CD14-positive monocyte (primary cell): Measurements from ENCODE around the gene ZNF408. TPM values are rescaled to one million over a fixed set of nuclear protein-coding genes. Genes with fewer than 3 reads are reported as not detected.
"Not testable (repeated sequence)": the region's sequence is repeated elsewhere in the genome, so short reads cannot be mapped to it uniquely, and the experiment has no call there.

Source experiments
- DNase-seq, 3 donors: peaks; one replicate each; pipeline ENCODE4 v3.0.0-alpha.2; 2011 to 2022
- H2AFZ ChIP-seq: 2 replicates; pipeline ENCODE4 v1.6.0; 2012; ENCODE audit warnings: mild to moderate bottlenecking, low read depth, low read length, inconsistent platforms; ENCODE audit not compliant: insufficient read depth, poor library complexity, severe bottlenecking
- H3K27ac ChIP-seq, 2 donors: 1 replicate in 1 of 2; 2 replicates in 1 of 2; pipeline ENCODE4 v1.5.1; 2012 to 2013; ENCODE audit warnings: low read length in 2 of 2, control low read depth in 1 of 2, inconsistent platforms in 1 of 2, low read depth in 1 of 2, mild to moderate bottlenecking in 1 of 2
- H3K27me3 ChIP-seq, 2 donors: one replicate each; pipeline versions ENCODE4 v1.6.0 to v1.6.1; 2011 to 2013; ENCODE audit warnings: low read length in 2 of 2; ENCODE audit not compliant: control insufficient read depth in 2 of 2, insufficient read depth in 2 of 2
- H3K36me3 ChIP-seq, 2 donors: replicated peaks in 1 of 2; 1 replicate in 1 of 2; 2 replicates in 1 of 2; pipeline versions ENCODE4 v1.5.1 to v1.6.1; 2012 to 2013; ENCODE audit warnings: low read length in 2 of 2, control low read depth in 1 of 2, inconsistent platforms in 1 of 2, mild to moderate bottlenecking in 1 of 2; ENCODE audit not compliant: insufficient read depth in 2 of 2, control insufficient read depth in 1 of 2
- H3K4me1 ChIP-seq, 2 donors: 1 replicate in 1 of 2; 2 replicates in 1 of 2; pipeline versions ENCODE4 v1.5.1 to v1.6.1; 2012 to 2013; ENCODE audit warnings: low read length in 2 of 2, control low read depth in 1 of 2, inconsistent platforms in 1 of 2, mild to moderate bottlenecking in 1 of 2, moderate library complexity in 1 of 2; ENCODE audit not compliant: insufficient read depth in 2 of 2, control insufficient read depth in 1 of 2
- H3K4me2 ChIP-seq: replicated peaks from 2 replicates; pipeline ENCODE3; 2012; ENCODE audit warnings: low read length, moderate library complexity, mild to moderate bottlenecking; ENCODE audit not compliant: poor library complexity, severe bottlenecking; ENCODE audit errors: extremely low read depth
- H3K4me3 ChIP-seq, 3 experiments: fragments of 200-600 bp in 1 of 3; sonication (generic) in 1 of 3; replicated peaks in 1 of 3; 1 replicate in 2 of 3; 2 replicates in 1 of 3; pipeline ENCODE4 v1.5.1; 2011 to 2013; ENCODE audit warnings: low read length in 3 of 3, mild to moderate bottlenecking in 3 of 3, control low read depth in 2 of 3, low read depth in 2 of 3, inconsistent platforms in 1 of 3, moderate library complexity in 1 of 3
- H3K79me2 ChIP-seq: 2 replicates; pipeline ENCODE4 v1.6.0; 2012; ENCODE audit warnings: mild to moderate bottlenecking, control low read depth, inconsistent platforms, low read length, moderate library complexity; ENCODE audit not compliant: insufficient read depth
- H3K9ac ChIP-seq: 2 replicates; pipeline ENCODE4 v1.6.0; 2017; ENCODE audit warnings: low read length, mild to moderate bottlenecking; ENCODE audit not compliant: insufficient read depth, poor library complexity, severe bottlenecking
- H3K9me3 ChIP-seq, 2 donors: replicated peaks in 1 of 2; 1 replicate in 1 of 2; 2 replicates in 1 of 2; pipeline versions ENCODE4 v1.5.1 to v1.6.1; 2012 to 2013; ENCODE audit warnings: low read length in 2 of 2, control low read depth in 1 of 2; ENCODE audit not compliant: control insufficient read depth in 1 of 2, insufficient read depth in 1 of 2
- H4K20me1 ChIP-seq: 2 replicates; pipeline ENCODE4 v1.6.0; 2012; ENCODE audit warnings: mild to moderate bottlenecking, low read length, control low read depth, moderate library complexity; ENCODE audit not compliant: insufficient read depth
- H3K27ac Mint-ChIP-seq, 7 donors: one replicate each; pipeline ENCODE4 v1.8.0; 2020; ENCODE audit warnings: mild to moderate bottlenecking in 7 of 7, mixed read lengths in 7 of 7, moderate library complexity in 6 of 7, inconsistent platforms in 2 of 7
- H3K27me3 Mint-ChIP-seq, 3 donors: one replicate each; pipeline ENCODE4 v1.8.0; 2021 to 2022; ENCODE audit warnings: low read depth in 3 of 3, mild to moderate bottlenecking in 3 of 3, mixed read lengths in 3 of 3, moderate library complexity in 3 of 3, inconsistent platforms in 1 of 3
- H3K36me3 Mint-ChIP-seq, 2 donors: one replicate each; pipeline ENCODE4 v1.8.0; 2020; ENCODE audit warnings: mixed read lengths in 2 of 2, inconsistent platforms in 1 of 2, mild to moderate bottlenecking in 1 of 2
- H3K4me1 Mint-ChIP-seq: one replicate; pipeline ENCODE4 v1.8.0; 2020; ENCODE audit warnings: mild to moderate bottlenecking, mixed read lengths
- H3K4me3 Mint-ChIP-seq, 2 donors: one replicate each; pipeline ENCODE4 v1.8.0; 2020; ENCODE audit warnings: mild to moderate bottlenecking in 2 of 2, mixed read lengths in 2 of 2, moderate library complexity in 1 of 2
- H3K9me3 Mint-ChIP-seq, 7 donors: one replicate each; pipeline ENCODE4 v1.8.0; 2020 to 2022; ENCODE audit warnings: mixed read lengths in 7 of 7, mild to moderate bottlenecking in 6 of 7, moderate library complexity in 6 of 7, inconsistent platforms in 2 of 7
- CTCF ChIP-seq: fragments of 200-600 bp; IDR thresholded peaks from one replicate; pipeline ENCODE4 v1.8.0; 2022; ENCODE audit warnings: antibody characterized with exemption, mild to moderate bottlenecking
- WGBS: methylation state at CpG from one replicate; pipeline ENCODE4 v1.1.5; 2013; ENCODE audit warnings: missing lambda C conversion rate; ENCODE audit not compliant: insufficient coverage; 5-methylcytosine and 5-hydroxymethylcytosine counted together
- intact Hi-C, 2 donors: fragments of 100-400 bp; cut with micrococcal nuclease; formaldehyde crosslinking; loops; one replicate each; pipeline versions ENCODE4 v1.15.0 to v1.15.1; 2023
- polyA plus RNA-seq, 3 donors: library from polyadenylated mRNA; depleted of rRNA in 1 of 3; unstranded in 2 of 3; stranded (reverse) in 1 of 3; fragments of 300-500 nt in 2 of 3; fragments of >200 nt in 1 of 3; fragmentation: Illumina TruSeq in 2 of 3; gene quantifications; 1 replicate in 2 of 3; 2 replicates in 1 of 3; pipeline ENCODE4 v1.2.3, GENCODE V29; 2012 to 2021

Gene ZNF408
- polyA plus RNA-seq, 3 donors = 4.1 to 4.5 (median 4.2) TPM

GRCh38 chr11:46712874-46713576, 12.2 kb downstream of the ZNF408 start:
- Mint-ChIP-seq H3K9me3 (peaks cover 0 to 3% (median 0%) of the 10 kb centered on the region in 7 donors), H3K36me3 (peaks cover 4 to 13% of the 10 kb centered on the region in 2 donors), H3K4me1 (no peaks in the 10 kb centered on the region), H3K27ac (no peak overlapping the region), H3K4me3 (no peak overlapping the region), H3K27me3 (no peaks in the 10 kb centered on the region)
- H3K79me2 ChIP-seq = no peaks in the 10 kb centered on the region
- H2AFZ ChIP-seq = no peak overlapping the region
- no peaks in the 10 kb centered on the region for H3K4me1 ChIP-seq
- no peaks in the 10 kb centered on the region for H3K9me3 ChIP-seq
- H3K4me3 ChIP-seq = no peak overlapping the region
- H3K27me3 ChIP-seq = no peaks in the 10 kb centered on the region
- peaks cover 4 to 6% of the 10 kb centered on the region in 2 donors for H3K36me3 ChIP-seq
- H3K9ac ChIP-seq = no peak overlapping the region
- no peak for DNase-seq
- no peak overlapping the region for H3K27ac ChIP-seq
- TF ChIP-seq CTCF = no peak
- H4K20me1 ChIP-seq = no peaks in the 10 kb centered on the region
- intact Hi-C loops = no loop called here
- 93% methylated on average over 5 of the region's 7 CpGs for WGBS
- no peak overlapping the region for H3K4me2 ChIP-seq

GRCh38 chr11:46717825-46718154, 17.0 kb downstream of the ZNF408 start:
- H3K36me3 ChIP-seq, H3K4me1 Mint-ChIP-seq, H2AFZ ChIP-seq, H3K27ac ChIP-seq, H3K9me3 ChIP-seq, H3K27me3 Mint-ChIP-seq, H3K27me3 ChIP-seq, H3K79me2 ChIP-seq, H3K27ac Mint-ChIP-seq, intact Hi-C loops, H4K20me1 ChIP-seq, H3K36me3 Mint-ChIP-seq, H3K9ac ChIP-seq, H3K4me1 ChIP-seq, H3K4me3 Mint-ChIP-seq, H3K4me2 ChIP-seq, DNase-seq, H3K9me3 Mint-ChIP-seq, H3K4me3 ChIP-seq: not testable (repeated sequence)
- WGBS = no CpG with 5 or more reads among the region's 2 CpGs
